ENCODE results near the gene CYSTM1. TPM values are rescaled to one million over a fixed set of nuclear protein-coding genes. Genes with fewer than 3 reads are reported as not detected.

CYSTM1 gene
- total and polyA plus RNA-seq, 2 donors (not counting 3 experiments of a cell fraction or from before 2014, with no cell fraction given): 28.9 to 41.5 TPM

DNA sequence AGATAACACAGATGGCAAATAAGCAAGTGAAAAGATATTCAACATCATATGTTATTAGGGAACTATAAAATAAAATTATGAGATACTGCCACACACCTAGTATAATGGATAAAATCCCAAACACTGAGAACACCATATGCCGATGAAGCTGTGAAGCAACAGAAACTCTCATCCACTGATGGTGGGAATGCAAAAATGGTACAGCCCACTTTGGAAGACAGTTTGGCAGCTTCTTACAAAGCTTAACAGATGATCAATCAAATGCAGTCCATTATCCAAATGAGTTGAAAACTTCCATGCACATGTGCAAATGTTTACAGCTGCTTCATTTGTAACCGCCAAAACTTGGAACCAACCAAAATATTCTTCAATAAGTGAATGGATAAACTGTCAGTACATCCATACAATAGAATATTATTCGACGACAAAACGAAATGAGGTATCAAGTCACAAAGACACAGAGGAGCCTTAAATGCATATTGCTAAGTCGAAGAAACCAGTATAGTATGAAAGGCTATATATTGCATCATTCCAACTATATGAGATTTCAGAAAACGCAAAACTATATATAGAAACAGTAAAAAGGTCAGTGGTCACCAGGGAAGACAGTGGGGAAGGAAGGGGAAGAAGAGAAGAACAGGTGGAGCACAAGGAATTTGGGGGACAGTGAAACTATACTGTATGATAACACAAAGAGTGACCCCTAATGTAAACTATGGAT is 113.0 kb downstream of the CYSTM1 start:
- no peak overlapping the region for H2AFZ ChIP-seq (ENCODE audit: low read depth, low read length)
- H3K9me3 ChIP-seq (replicated peaks; ENCODE audit: control insufficient read depth, insufficient read depth, low read length): no peaks in the 10 kb centered on the region
- TF ChIP-seq EZH2 (IDR thresholded peaks at IDR 0.05; ENCODE audit: borderline replicate concordance, low read depth, low read length, severe bottlenecking) (no peak), MYC (IDR thresholded peaks at IDR 0.05; ENCODE audit: low read depth, low read length) (no peak), MAX (IDR thresholded peaks at IDR 0.05; ENCODE audit: insufficient read depth, insufficient read length) (no peak), POLR2A (IDR thresholded peaks at IDR 0.05; ENCODE audit: low read depth, low read length) (no peak), CTCF (IDR thresholded peaks at IDR 0.05; ENCODE audit: extremely low read depth in 1 of 2, insufficient read depth in 1 of 2, low read depth in 1 of 2, low read length in 2 of 2) (no peak), FOS (IDR thresholded peaks at IDR 0.05; ENCODE audit: borderline replicate concordance, insufficient read depth, low read length) (no peak), JUN (IDR thresholded peaks at IDR 0.05; ENCODE audit: borderline replicate concordance, insufficient read depth, insufficient read length, low read depth) (no peak), POLR2AphosphoS5 (IDR thresholded peaks at IDR 0.05; ENCODE audit: insufficient read depth, low read depth, low read length) (no peak), GATA2 (IDR thresholded peaks at IDR 0.05; ENCODE audit: insufficient read depth, insufficient read length, low read depth, low read length) (no peak)
- peaks cover 20% of the 10 kb centered on the region for H3K4me1 ChIP-seq (ENCODE audit: control insufficient read depth, extremely low read depth, insufficient read depth, low read length)
- no peaks in the 10 kb centered on the region for H3K27me3 ChIP-seq (ENCODE audit: control insufficient read depth in 2 of 2, insufficient read depth in 2 of 2, low read length in 2 of 2)
- intact Hi-C loops (cut with micrococcal nuclease) (no loop called here), dilution Hi-C loops (cut with MboI; ENCODE audit: extremely low pct_ligation_motif_present, low sequenced_read_pairs) (no loop called here)
- ChIA-PET CTCF (interaction anchor here (1.0 to 1.6 kb wide), 6 partner anchors 10 to 71 kb away, joined by 3 to 6 read pairs (median 4); partner anchors contain the start of gene HBEGF), POLR2A (no interaction called here)
- H3K4me3 ChIP-seq (replicated peaks in 1 of 3; ENCODE audit: insufficient read depth in 1 of 3, low read depth in 1 of 3, low read length in 3 of 3): no peak overlapping the region
- H3K4me2 ChIP-seq (ENCODE audit: insufficient read depth, low read length): no peak overlapping the region
- H4K20me1 ChIP-seq (replicated peaks; ENCODE audit: control insufficient read depth, extremely low read depth, insufficient read depth, low read length): peaks cover 5% of the 10 kb centered on the region
- no peaks in the 10 kb centered on the region for H3K36me3 ChIP-seq (ENCODE audit: control insufficient read depth in 2 of 2, extremely low read depth in 1 of 2, insufficient read depth in 2 of 2, low read length in 2 of 2)
- no peaks in the 10 kb centered on the region for H3K9me1 ChIP-seq (replicated peaks; ENCODE audit: control insufficient read depth, extremely low read depth, insufficient read depth, low read length)
- H3K9ac ChIP-seq (replicated peaks; ENCODE audit: extremely low read depth, insufficient read depth, low read length): no peak overlapping the region
- H3K27ac ChIP-seq (ENCODE audit: insufficient read depth, low read depth, low read length): no peak overlapping the region
- no TSS peak for BruUV-seq (replicated peaks)
- DNase-seq (ENCODE audit: low read depth, low spot score) (no peak), FAIRE-seq (no peak)
- peaks cover 83% of the 10 kb centered on the region for H3K79me2 ChIP-seq (ENCODE audit: control insufficient read depth, insufficient read depth, low read length)
